HFFc6 (cell line): ENCODE results near the gene GARS1. TPM values are rescaled to one million over a fixed set of nuclear protein-coding genes. Genes with fewer than 3 reads are reported as not detected.
A peak's percentile ranks its signal among the peaks of the same experiment; 100 is the strongest.

Experiments used
- DNase-seq: peaks from one replicate; pipeline ENCODE4 v3.0.0-alpha.2; 2018
- H3K27ac Mint-ChIP-seq: 2 replicates; pipeline ENCODE4 v1.8.0; 2020; ENCODE audit warnings: mild to moderate bottlenecking, mixed read lengths
- H3K27me3 Mint-ChIP-seq: 2 replicates; pipeline ENCODE4 v1.8.0; 2021; ENCODE audit warnings: mild to moderate bottlenecking, moderate library complexity, mixed read lengths; ENCODE audit not compliant: insufficient read depth
- H3K36me3 Mint-ChIP-seq: 2 replicates; pipeline ENCODE4 v1.8.0; 2021; ENCODE audit warnings: low read depth, mixed read lengths
- H3K4me1 Mint-ChIP-seq: 2 replicates; pipeline ENCODE4 v1.8.0; 2020; ENCODE audit warnings: low read depth, mixed read lengths
- H3K4me3 Mint-ChIP-seq: 2 replicates; pipeline ENCODE4 v1.8.0; 2020; ENCODE audit warnings: mild to moderate bottlenecking, moderate library complexity, mixed read lengths
- H3K9me3 Mint-ChIP-seq: 2 replicates; pipeline ENCODE4 v1.8.0; 2020; ENCODE audit warnings: mild to moderate bottlenecking, mixed read lengths
- total RNA-seq, 6 experiments: library from RNA; stranded (reverse); fragmentation: NEBNext Ultra II Directional; extraction: Animal tissue kit (Norgen Biotek cat#: 25700); gene quantifications; 2 replicates in 1 of 6; 3 replicates in 5 of 6; pipeline ENCODE4 v1.2.3, GENCODE V29; 2021
- TF ChIP-seq, protein P1 (sequence below): fragments of 200-600 bp; sonication (generic); IDR thresholded peaks from 2 replicates; pipeline ENCODE4 v1.5.0; 2021; ENCODE audit warnings: antibody characterized with exemption, mild to moderate bottlenecking

Gene GARS1
- total RNA-seq, 6 experiments from 2014 or later: 258 to 330 (median 271) TPM

DNA sequence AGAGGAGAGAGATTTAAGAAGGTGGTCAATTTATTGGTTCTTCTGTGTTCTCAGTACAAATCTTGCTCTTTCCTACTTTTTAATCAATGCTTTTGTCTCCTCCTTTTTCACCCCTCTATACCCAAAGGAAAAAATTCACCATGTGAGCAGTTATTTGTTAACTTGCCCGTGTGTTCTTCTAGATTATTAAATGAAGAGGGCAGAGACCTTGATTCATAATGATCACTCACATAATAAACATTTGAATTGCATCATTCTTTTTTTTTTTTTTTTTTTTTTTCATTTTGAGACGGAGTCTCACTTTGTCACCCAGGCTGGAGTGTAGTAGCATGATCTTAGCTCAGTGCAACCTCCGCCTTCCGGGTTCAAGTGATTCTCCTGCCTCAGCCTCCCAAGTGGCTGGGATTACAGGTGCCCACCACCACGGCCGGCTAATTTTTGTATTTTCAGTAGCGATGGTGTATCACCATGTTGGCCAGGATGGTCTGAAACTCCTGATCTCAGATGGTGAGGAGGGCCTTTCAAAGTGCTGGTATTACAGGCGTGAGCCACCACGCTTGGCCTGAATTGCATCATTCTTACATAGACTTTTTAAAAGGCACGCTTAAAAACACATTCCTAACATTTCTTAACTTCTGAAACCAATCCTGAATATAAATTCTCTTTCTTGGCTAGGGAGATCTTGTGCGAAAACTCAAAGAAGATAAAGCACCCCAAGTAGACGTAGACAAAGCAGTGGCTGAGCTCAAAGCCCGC, 3.6 kb downstream of the GARS1 start:
- H3K9me3 Mint-ChIP-seq: no peaks in the 10 kb centered on the region
- H3K4me1 Mint-ChIP-seq: peaks cover 35% of the 10 kb centered on the region
- peaks cover 64% of the 10 kb centered on the region for H3K36me3 Mint-ChIP-seq
- peak overlapping the region; percentile 100 for H3K4me3 Mint-ChIP-seq
- H3K27me3 Mint-ChIP-seq: peaks cover 2% of the 10 kb centered on the region
- H3K27ac Mint-ChIP-seq: peak overlapping the region; percentile 84
- DNase-seq: no peak
- TF ChIP-seq, protein P1, sequence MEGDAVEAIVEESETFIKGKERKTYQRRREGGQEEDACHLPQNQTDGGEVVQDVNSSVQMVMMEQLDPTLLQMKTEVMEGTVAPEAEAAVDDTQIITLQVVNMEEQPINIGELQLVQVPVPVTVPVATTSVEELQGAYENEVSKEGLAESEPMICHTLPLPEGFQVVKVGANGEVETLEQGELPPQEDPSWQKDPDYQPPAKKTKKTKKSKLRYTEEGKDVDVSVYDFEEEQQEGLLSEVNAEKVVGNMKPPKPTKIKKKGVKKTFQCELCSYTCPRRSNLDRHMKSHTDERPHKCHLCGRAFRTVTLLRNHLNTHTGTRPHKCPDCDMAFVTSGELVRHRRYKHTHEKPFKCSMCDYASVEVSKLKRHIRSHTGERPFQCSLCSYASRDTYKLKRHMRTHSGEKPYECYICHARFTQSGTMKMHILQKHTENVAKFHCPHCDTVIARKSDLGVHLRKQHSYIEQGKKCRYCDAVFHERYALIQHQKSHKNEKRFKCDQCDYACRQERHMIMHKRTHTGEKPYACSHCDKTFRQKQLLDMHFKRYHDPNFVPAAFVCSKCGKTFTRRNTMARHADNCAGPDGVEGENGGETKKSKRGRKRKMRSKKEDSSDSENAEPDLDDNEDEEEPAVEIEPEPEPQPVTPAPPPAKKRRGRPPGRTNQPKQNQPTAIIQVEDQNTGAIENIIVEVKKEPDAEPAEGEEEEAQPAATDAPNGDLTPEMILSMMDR: no peak

DNA sequence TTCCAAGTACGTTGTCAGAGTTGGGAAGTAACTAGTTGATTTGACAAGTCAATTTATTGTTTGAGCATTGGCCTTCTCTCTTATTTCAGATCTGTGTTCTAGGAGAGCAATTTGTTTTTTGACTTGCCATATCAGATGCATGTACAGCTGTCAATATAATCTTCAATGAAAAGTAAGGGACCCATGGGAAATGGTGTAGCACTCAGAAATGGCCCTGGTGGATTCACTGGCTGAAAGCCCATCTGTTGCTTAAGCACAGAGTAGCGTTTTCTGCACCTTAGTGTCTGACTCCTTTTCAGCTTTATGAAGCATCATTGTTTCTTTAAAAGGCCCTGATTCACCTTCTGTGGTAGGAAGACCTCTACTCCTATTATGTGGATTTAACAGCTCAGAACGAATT, 10.2 kb downstream of the GARS1 start:
- peaks cover 1% of the 10 kb centered on the region; the same call in 1 of the 2 replicates for H3K27me3 Mint-ChIP-seq
- no peak overlapping the region for H3K27ac Mint-ChIP-seq
- TF ChIP-seq, protein P1: no peak
- H3K4me3 Mint-ChIP-seq: no peak overlapping the region
- DNase-seq: no peak
- peaks cover 78% of the 10 kb centered on the region for H3K36me3 Mint-ChIP-seq
- H3K4me1 Mint-ChIP-seq: peaks cover 21% of the 10 kb centered on the region
- H3K9me3 Mint-ChIP-seq: no peaks in the 10 kb centered on the region

DNA sequence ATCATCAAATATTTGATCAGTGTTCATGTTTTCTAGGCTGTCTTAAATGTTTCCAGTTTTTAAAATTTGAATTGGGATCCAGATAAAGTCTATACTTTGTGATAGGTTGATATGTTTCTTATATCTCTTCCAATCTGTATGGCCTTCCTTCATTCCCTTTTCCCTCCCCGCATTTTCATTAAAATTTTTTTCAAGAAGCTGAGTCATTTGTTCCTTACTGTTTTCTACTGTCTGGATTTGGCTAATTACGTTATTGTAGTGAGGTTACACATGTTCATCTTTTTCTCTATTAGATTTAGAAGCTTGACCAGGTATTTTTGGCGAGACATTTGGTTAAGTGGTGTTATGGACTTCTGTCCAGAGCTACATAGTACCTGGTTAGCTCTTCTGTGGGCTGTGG, 11.2 kb downstream of the GARS1 start:
- peak overlapping the region; percentile 29; the same call in 1 of the 2 replicates for H3K27ac Mint-ChIP-seq
- peaks cover 21% of the 10 kb centered on the region for H3K4me1 Mint-ChIP-seq
- H3K36me3 Mint-ChIP-seq: peaks cover 75% of the 10 kb centered on the region
- TF ChIP-seq, protein P1: no peak
- H3K27me3 Mint-ChIP-seq: peaks cover 1% of the 10 kb centered on the region; the same call in 1 of the 2 replicates
- H3K4me3 Mint-ChIP-seq: no peak overlapping the region
- no peaks in the 10 kb centered on the region for H3K9me3 Mint-ChIP-seq
- no peak for DNase-seq

DNA sequence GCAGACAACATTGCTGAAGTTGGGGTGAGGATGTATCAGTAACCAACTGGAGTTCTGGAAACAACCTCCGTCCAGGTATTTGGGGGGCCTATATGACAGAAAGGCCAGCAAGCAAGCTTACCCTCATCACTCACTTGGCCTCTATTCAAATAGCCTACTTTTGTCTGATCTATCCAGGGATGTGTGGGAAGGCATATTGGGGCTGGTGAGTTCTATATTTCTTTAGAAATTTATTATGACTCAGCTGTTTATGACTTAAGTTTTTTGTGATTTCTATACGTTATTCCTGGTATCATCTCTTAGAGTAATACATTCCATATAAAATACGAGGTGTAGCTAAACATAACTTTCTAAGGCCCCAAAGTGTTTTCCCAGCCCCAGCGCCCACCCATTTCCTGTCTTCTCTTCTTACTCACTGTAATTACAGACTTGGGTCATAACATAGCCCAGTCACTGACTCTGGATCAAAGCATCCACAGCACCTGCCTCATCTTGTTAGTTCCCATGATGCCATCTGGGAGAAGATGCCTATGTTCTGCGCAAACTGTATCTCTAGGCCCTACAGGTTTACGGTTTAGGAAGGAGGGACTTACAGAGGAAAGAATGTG, 18.1 kb downstream of the GARS1 start:
- peak; percentile 14 for DNase-seq
- Mint-ChIP-seq H3K4me1 (peaks cover 34% of the 10 kb centered on the region), H3K36me3 (peaks cover 71% of the 10 kb centered on the region), H3K9me3 (no peaks in the 10 kb centered on the region), H3K27me3 (peaks cover 1% of the 10 kb centered on the region), H3K27ac (peak overlapping the region; percentile 78), H3K4me3 (peak overlapping the region; percentile 25; the same call in 1 of the 2 replicates)
- TF ChIP-seq, protein P1: no peak

DNA sequence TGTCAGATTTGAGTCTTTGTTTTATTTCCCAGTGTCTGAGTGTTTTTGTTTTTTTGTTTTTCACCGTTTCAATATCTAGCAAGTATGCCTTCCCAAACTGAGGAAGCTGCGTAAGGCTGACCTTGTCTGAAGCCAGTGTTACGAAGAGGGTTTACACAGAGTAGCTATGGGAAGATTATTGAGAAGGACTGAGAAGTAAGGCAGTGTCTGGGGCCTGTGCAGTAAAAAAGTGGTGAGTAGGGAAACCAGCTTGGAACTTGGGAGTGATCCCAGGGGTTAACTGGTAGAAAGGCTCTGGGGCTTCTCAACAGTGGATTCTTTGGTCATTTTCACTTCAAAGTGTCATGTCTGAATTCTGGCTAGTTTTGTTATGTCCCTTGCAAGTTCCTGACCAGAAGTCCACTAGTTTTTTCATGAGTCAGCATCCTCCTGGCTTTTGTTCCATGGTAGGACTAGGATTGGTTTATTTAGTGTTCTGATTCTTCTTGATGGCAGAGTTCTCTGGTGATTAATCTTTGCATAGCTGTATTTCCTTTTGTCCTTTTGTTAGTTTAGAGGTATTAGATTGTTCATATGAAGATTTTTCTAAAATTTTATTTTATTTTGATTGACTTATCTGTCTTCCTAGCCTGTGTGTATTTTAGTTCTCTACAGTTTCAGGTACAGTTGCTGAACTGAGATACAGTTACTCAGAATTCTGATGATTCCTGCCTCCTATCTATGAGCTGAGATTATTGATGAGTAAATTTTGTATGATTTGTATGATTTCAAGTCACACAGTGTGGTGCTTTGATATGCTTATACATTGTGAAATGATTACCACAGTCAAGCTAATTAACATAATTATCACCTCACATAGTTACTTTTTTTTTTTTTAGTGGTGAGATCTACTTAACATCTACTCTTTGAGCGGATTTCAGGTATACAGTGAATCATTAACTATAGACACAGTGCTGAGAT, 19.0 kb downstream of the GARS1 start:
- Mint-ChIP-seq H3K27me3 (peaks cover 1% of the 10 kb centered on the region), H3K4me3 (peak overlapping the region; percentile 14; the same call in 1 of the 2 replicates), H3K4me1 (peaks cover 34% of the 10 kb centered on the region), H3K9me3 (no peaks in the 10 kb centered on the region), H3K27ac (peak overlapping the region; percentile 78), H3K36me3 (peaks cover 63% of the 10 kb centered on the region)
- DNase-seq: peak; percentile 25
- TF ChIP-seq, protein P1: no peak
